HepG2 (cell line): Measurements from ENCODE around the gene SFTA2. TPM values are rescaled to one million over a fixed set of nuclear protein-coding genes. Genes with fewer than 3 reads are reported as not detected.

ENCODE experiments used
- GABPB1 ChIP-seq: IDR thresholded peaks from 2 replicates; pipeline ENCODE4 v1.6.1; 2016; ENCODE audit warnings: mild to moderate bottlenecking, missing genetic modification reagents, moderate library complexity, missing compliant biosample characterization
- HES4 ChIP-seq: sonication (generic); formaldehyde crosslinking; IDR thresholded peaks from 2 replicates; pipeline ENCODE4 v1.9.0; 2021; ENCODE audit warnings: mild to moderate bottlenecking, missing genetic modification reagents, borderline replicate concordance
- MAZ ChIP-seq, 2 experiments: sonication (generic) in 1 of 2; formaldehyde crosslinking in 1 of 2; IDR thresholded peaks; 2 replicates each; pipeline versions ENCODE4 v1.5.0 to v1.6.1; 2012 to 2020; ENCODE audit warnings: low read depth in 2 of 2, mild to moderate bottlenecking in 2 of 2, borderline replicate concordance in 1 of 2, improper control_type of control experiment in 1 of 2, low read length in 1 of 2, missing genetic modification reagents in 1 of 2, moderate library complexity in 1 of 2
- PAX8 ChIP-seq: sonication (generic); formaldehyde crosslinking; IDR thresholded peaks from 2 replicates; pipeline ENCODE4 v1.8.0; 2022; ENCODE audit warnings: mild to moderate bottlenecking, missing genetic modification reagents, borderline replicate concordance
- PRPF4 ChIP-seq: fragments of 200-400 bp; formaldehyde crosslinking; IDR thresholded peaks from 2 replicates; pipeline ENCODE4 v1.6.1; 2016; ENCODE audit warnings: low read length, low read depth; ENCODE audit not compliant: poor library complexity, severe bottlenecking
- REL ChIP-seq: sonication (generic); formaldehyde crosslinking; conservative IDR thresholded peaks from 2 replicates; pipeline ENCODE4 v1.8.0; 2022; ENCODE audit warnings: mild to moderate bottlenecking, missing genetic modification reagents, moderate library complexity
- SMC3 ChIP-seq: IDR thresholded peaks from 2 replicates; pipeline ENCODE4 v1.6.1; 2011; ENCODE audit warnings: low read length, improper control_type of control experiment
- SOX6 ChIP-seq, 2 experiments: fragments of 450-650 bp in 1 of 2; sonication (generic) in 1 of 2; formaldehyde crosslinking in 1 of 2; IDR thresholded peaks; 2 replicates each; pipeline versions ENCODE4 v1.4.0 to v1.6.1; 2017 to 2020; ENCODE audit warnings: antibody characterized with exemption in 1 of 2, mild to moderate bottlenecking in 1 of 2, missing genetic modification reagents in 1 of 2
- SP1 ChIP-seq, 2 experiments: fragments of 450-650 bp in 1 of 2; sonication (generic) in 1 of 2; formaldehyde crosslinking in 1 of 2; IDR thresholded peaks; 2 replicates each; pipeline versions ENCODE4 v1.4.0 to v1.6.1; 2016 to 2020; ENCODE audit warnings: missing genetic modification reagents in 1 of 2
- ZBED4 ChIP-seq: sonication (generic); formaldehyde crosslinking; IDR thresholded peaks from 2 replicates; pipeline ENCODE4 v1.4.0; 2020; ENCODE audit warnings: missing genetic modification reagents, borderline replicate concordance
- ZBTB38 ChIP-seq: sonication (generic); formaldehyde crosslinking; IDR thresholded peaks from 2 replicates; pipeline ENCODE4 v1.5.1; 2020; ENCODE audit warnings: mild to moderate bottlenecking, missing genetic modification reagents
- ZBTB46 ChIP-seq: sonication (generic); formaldehyde crosslinking; IDR thresholded peaks from 2 replicates; pipeline ENCODE4 v1.4.0; 2020; ENCODE audit warnings: mild to moderate bottlenecking, missing genetic modification reagents, borderline replicate concordance
- ZNF770 ChIP-seq: sonication (generic); formaldehyde crosslinking; IDR thresholded peaks from 2 replicates; pipeline ENCODE4 v1.5.0; 2020; ENCODE audit warnings: mild to moderate bottlenecking, missing genetic modification reagents
- ZNF788 ChIP-seq: sonication (generic); formaldehyde crosslinking; IDR thresholded peaks from 2 replicates; pipeline ENCODE4 v1.5.0; 2020; ENCODE audit warnings: mild to moderate bottlenecking, missing genetic modification reagents, borderline replicate concordance
- polyA plus RNA-seq, 8 experiments: library from polyadenylated mRNA; depleted of rRNA in 3 of 8; stranded (reverse) in 7 of 8; unstranded in 1 of 8; fragments of >200 nt; fragmentation: Illumina TruSeq in 4 of 8; extraction: Trizol in 4 of 8; gene quantifications; 2 replicates each; pipeline versions ENCODE4 v1.2.1 to v1.2.3, GENCODE V29; 2011 to 2016; ENCODE audit warnings: low read depth in 4 of 8, missing spikeins in 1 of 8, mixed read lengths in 1 of 8; ENCODE audit not compliant: insufficient read depth in 1 of 8
- total RNA-seq, 5 experiments: library from RNA; depleted of rRNA; stranded (reverse); fragments of >200 nt; fragmentation: Illumina TruSeq; extraction: Trizol; gene quantifications; 2 replicates each; pipeline ENCODE4 v1.2.3, GENCODE V29; 2016; ENCODE audit warnings: low read depth in 1 of 5
- TF ChIP-seq, protein P1 (sequence below): sonication (generic); formaldehyde crosslinking; IDR thresholded peaks from 2 replicates; pipeline ENCODE4 v1.4.0; 2020; ENCODE audit warnings: missing genetic modification reagents

SFTA2 gene
- total and polyA plus RNA-seq, 2 of the 13 experiments (the other 11 are each of a cell fraction or from before 2014, with no cell fraction given): not detected

DNA sequence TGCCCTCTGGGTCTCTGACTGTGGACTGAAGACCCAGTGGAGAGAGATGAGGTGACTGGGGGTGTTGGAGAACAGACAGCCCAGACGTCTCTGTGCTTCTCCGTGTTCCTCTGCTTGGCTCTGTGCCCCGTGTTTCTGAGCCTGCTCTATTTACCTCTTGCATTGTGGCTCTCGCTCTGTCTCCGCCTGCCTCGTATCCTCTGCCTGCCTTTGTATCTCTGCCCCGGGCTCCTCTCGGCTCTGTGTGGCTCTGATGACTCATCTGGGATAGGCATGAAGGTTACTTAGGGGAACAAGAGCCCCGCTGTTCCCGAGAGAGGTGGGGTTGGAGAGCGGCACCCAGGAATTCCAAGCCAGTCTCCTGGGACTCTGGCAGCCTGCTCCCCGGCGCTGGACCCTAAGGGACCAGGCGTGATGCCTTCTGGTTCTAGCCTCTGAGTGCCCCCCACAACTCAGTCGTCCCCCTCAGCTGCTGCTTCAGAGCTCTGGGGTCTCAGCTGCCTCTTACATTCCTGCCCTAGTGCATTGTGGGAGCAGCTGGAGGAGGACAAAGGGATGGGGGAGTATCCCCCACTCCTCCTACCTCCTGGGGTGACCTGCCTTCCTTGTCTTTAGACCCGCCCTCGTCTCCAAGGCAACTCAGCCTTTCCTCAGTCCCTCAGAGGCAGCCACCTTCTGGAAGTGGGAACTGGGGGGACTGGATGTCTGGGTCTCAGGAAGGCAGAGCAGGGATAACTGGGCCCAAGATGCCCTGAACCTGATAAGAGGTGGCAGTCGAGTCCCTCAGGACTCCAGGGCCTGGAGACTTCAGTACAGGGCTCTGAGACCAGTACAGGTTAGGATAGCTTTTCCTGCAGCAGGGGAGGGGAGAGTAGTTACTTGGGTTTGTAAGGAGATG lies 45.7 kb downstream of the SFTA2 start (continued):
- TF ChIP-seq, protein P1, sequence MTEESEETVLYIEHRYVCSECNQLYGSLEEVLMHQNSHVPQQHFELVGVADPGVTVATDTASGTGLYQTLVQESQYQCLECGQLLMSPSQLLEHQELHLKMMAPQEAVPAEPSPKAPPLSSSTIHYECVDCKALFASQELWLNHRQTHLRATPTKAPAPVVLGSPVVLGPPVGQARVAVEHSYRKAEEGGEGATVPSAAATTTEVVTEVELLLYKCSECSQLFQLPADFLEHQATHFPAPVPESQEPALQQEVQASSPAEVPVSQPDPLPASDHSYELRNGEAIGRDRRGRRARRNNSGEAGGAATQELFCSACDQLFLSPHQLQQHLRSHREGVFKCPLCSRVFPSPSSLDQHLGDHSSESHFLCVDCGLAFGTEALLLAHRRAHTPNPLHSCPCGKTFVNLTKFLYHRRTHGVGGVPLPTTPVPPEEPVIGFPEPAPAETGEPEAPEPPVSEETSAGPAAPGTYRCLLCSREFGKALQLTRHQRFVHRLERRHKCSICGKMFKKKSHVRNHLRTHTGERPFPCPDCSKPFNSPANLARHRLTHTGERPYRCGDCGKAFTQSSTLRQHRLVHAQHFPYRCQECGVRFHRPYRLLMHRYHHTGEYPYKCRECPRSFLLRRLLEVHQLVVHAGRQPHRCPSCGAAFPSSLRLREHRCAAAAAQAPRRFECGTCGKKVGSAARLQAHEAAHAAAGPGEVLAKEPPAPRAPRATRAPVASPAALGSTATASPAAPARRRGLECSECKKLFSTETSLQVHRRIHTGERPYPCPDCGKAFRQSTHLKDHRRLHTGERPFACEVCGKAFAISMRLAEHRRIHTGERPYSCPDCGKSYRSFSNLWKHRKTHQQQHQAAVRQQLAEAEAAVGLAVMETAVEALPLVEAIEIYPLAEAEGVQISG (CRISPR knock-in tag): peak; percentile 41; the same call in 1 of the 2 replicates
- no peak for TF ChIP-seq PRPF4
- peak; percentile 76; the same call in 1 of the 2 replicates for TF ChIP-seq ZNF788 (CRISPR knock-in tag)
- no peak for TF ChIP-seq MAZ (IDR thresholded peaks at IDR 0.05; ENCODE audit: borderline replicate concordance, low read depth, low read length)
- TF ChIP-seq MAZ (CRISPR knock-in tag; IDR thresholded peaks at IDR 0.05; ENCODE audit: low read depth): peak; percentile 71; the same call in 1 of the 2 replicates
- peak; percentile 93; the same call in 1 of the 2 replicates for TF ChIP-seq ZBTB46 (CRISPR knock-in tag)
- 0 out of 2 replicates have a peak, but pooled peaks have one; percentile 25 for TF ChIP-seq HES4
- no peak for TF ChIP-seq SMC3
- TF ChIP-seq ZBED4 (CRISPR knock-in tag): no peak
- TF ChIP-seq SP1 (IDR thresholded peaks at IDR 0.05): no peak
- TF ChIP-seq SP1 (CRISPR knock-in tag; IDR thresholded peaks at IDR 0.05): no peak
- no peak for TF ChIP-seq ZBTB38 (CRISPR knock-in tag)
- TF ChIP-seq SOX6 (IDR thresholded peaks at IDR 0.05): no peak
- peak; percentile 24; the same call in 1 of the 2 replicates for TF ChIP-seq SOX6 (CRISPR knock-in tag; IDR thresholded peaks at IDR 0.05)
- no peak for TF ChIP-seq PAX8
- no peak; the same call in 1 of the 2 replicates for TF ChIP-seq GABPB1
- TF ChIP-seq ZNF770 (CRISPR knock-in tag): no peak
- TF ChIP-seq REL (CRISPR knock-in tag): no peak
